NCI-H2227 treated with DMSO at 0.1 percent for 48 hours (cell line): ENCODE results near the gene RIPOR2.

Source experiments
- DNase-seq: peaks from one replicate; lab custom pipeline; 2025; lab: John Stamatoyannopoulos, UW

RIPOR2 gene

DNA sequence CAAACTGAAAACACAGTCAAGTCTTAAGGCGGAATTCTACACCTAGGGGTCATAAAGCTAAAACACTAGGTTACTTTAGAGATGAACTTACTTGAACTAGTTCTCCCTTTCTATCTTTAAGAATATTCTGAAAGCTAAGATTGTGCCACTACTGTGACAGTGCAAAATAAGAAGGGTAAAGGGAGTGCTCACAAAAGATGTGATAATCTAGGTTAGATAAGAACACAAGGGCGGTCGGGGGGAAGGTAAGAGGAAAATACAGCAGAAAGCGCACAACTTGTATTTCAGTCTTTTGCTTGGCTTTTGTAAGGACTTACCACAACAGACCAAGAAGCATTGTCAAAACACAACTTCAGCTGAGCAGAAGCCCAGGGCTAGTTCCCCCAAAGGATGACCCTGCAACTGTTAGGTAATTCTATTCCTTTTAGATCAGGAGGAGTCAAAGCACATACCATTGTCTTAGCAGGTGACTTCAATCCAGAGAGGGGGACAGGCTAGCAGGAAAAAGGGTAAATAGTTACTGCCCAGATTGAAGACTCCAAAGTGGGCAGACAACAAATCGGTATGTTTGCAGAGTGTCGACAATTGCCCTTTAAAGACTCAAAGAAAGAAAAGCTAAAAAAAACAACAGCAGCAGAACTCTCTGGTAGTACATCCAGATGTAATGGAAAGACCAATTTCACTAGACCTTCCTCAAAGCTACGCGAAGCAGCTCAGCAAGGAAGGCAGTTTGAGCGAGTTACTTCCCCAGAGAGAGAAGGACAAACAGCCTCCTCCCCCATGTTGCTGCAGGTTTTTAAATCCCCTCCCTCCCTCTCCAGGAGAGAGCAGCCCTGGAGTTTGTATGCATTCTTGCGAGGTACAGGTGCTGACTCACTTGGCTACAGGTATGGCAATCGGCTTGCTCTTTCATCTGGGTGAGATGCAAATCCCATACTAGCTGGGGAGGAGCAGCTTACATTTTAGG is 59.0 kb downstream of the RIPOR2 start:
- DNase-seq: no peak

DNA sequence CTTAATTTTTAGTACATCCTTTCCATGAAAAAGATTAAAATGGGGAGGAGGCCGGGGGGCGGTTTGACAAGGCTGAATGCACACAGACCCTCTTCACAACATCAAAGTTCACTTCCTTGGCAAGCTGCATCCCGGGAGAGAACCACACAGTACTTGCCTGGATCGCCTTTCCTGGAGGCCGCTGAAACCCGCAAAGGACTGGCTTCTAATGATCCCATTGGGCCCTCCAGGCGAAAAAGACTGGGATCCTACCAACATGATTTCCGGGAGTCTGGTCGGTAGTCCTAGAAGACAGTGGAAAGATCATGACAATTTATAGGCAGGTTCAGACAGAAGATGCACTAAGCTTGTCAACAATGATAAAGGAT is 60.2 kb downstream of the RIPOR2 start:
- no peak for DNase-seq

DNA sequence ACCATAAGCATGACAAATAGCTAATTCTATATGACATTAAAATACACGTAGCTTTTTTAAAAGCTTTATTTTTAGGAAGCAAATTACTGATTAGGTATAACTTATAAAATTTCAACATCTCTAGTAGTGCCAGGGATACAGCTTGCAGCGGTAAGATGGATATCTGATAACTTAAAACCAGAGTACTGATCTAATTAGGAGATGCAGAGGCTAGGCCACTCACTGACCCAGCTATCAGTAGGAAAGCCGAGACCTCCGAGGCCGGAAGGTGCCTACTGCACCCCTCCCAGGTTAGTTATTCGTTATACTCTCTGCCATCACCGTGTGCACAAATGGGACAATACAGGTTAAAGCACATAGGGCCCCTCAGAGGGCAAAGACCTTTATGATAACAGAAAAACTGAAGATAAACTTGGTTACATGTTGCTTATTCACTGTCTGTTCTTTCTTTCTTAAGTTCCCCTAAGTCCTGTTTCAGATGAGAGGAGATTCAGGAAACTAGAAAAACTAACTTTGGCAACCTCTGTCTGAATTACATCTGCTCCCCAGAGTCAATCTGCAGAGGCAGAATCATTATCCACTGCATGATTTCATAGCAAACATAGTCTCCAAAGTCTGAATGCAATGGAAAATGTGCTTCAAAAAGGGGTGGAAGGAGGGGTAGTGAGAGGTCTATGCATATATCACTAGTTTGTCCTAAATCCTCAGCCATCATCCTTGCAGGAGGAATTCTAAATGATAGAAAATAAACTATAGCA is 60.8 kb downstream of the RIPOR2 start:
- no peak for DNase-seq

GRCh38 chr6:24874128-24874527 is 61.6 kb downstream of the RIPOR2 start:
- DNase-seq: no peak

DNA sequence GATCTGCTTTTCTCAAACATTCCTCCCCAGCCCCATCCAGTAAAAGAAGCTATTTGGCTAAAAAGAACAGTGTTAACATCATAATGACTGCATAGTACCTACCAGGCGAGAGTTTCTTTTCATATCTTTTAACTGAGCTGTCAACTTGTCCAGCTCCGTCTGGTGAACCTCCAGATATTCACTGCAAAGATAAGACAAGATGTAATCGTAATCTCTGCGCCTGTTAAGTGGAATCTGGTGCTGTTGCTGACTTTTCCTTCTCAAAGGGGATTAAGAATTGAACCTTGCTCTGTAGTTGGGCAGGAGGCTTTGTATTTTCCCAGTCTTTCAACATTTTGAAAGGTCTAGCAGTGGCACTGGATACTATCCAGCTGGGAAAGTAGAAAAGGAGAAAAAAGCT is 63.0 kb downstream of the RIPOR2 start:
- DNase-seq: no peak

DNA sequence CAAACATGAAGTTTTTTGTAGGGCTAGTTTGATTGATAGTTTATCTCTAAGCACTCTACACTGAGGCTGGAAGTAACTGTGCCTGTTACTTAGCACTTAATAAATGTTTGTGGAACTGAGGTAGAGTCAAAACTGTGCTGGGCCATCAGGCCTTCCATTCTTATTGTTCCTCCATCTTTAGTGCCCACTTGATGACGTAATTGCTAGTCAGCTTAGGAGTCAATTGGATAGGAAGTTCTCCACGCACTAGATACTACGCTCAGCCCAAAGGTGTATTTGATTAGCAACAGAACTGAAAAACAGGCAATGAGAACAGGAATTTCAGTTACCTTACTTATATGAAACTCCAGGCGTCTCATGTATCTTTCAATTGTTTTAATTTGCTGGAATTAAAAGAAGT is 67.0 kb downstream of the RIPOR2 start:
- DNase-seq: no peak

DNA sequence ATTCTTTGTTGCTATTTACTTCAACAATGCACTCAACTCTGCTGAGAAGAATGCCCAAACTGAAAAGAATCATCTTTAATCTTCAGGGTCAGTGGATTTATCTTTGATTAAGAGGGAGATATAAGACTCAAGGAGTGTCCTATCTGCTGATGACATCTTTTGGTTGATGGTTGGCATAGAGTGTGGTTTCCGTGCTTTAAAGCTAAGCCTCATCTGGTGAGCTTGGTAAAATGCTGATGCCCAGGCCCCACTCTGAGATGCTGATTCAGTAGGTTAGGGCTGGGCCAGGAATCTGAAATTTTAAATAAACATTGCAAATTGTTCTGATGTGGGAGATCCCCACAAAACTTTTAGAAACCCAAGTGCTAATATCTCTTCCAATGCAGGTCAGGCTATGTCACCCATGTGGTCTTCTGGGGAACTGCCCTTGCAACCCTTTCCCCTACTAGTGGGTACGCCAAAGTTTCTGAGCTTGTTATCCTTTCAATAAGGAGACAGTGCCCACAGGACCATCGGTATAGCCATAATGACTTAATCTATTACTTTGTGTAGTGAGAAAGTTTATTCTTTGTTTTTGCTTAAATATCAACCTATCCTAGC is 68.6 kb downstream of the RIPOR2 start:
- no peak for DNase-seq

DNA sequence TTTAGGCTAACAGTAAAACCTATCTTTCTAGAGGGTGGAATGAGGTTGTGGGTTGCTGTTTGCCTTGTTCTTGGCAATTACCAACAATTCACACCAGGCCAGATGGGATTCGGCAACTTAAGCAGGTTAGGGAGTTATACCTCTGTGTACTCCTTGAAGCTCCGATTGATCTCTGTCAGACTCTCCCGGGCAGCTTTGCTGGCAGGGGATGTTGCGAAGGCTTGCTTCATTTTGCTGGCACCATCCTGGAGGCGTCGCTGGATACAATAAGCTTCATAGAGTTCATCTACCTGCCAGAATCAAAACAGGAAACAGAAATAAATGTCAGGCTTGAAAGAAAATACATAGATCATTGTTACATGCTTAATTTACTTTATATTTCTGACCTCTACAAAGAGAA is 70.6 kb downstream of the RIPOR2 start:
- no peak for DNase-seq

DNA sequence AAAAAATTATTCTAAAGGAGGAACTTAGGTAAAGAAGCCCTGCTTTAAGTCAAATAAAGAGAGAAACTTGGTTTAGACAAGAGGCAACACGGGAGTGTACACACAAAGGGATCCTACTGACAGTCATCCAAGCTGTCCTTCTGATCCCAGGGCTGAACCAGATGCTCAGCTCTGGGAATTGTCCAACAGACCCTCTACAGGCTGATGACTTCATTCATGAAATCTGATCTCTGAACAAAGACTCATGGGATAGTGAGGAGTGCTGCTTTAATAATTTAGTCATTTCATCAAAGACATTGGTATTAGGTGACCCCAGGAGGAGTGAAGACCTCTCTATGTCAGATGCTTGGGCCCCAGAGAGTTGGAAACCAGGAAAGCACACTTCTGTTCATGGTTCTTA is 71.4 kb downstream of the RIPOR2 start:
- DNase-seq: no peak

GRCh38 chr6:24861934-24862333 is 73.8 kb downstream of the RIPOR2 start:
- no peak for DNase-seq

GRCh38 chr6:24859608-24860200 is 76.1 kb downstream of the RIPOR2 start:
- DNase-seq: peak; percentile 94

DNA sequence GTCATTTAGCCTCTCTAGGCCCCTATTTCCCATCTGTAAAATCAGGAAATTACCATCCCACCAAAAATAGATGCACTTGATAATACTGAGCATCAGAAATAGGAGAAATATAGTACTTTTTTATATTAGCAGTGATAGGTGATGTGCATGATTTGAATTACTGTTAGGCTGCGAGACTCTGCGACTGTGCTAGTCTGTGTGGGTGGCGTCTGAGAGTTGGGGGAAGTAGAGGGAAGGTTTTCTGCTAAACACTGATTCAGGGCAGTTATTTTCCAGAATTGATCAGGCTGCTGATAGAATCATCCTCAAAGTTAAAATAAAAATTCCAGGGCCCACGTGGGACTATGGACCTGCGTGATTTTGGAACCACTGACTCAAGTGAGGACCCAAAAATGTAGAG is 76.6 kb downstream of the RIPOR2 start:
- DNase-seq: no peak

DNA sequence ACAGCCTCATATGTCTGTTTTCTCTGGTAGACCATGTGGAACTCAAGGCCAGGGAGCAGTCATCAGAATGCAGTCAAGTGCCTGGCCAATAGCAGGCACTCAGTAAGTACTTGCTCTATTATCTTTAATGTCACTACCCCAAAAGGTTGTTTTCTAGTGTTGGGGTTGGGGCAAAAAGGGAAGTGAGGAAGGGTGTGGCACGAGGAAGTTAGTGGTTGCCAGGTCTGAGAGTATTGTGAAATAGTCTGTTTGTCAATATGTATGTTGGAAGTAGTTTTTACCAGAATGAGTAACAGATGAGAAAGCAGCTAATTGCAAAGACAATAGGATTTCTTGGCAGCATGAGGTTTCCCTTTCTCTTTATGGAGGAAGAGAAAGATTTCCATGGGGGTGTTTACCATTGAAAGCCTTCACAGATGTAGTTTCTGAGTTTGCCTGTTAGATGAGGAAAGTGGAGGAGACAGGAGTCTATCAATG is 77.5 kb downstream of the RIPOR2 start:
- DNase-seq: no peak

- DNase-seq: no peak
These were observed 78.7 kb downstream of the RIPOR2 start for GRCh38 chr6:24856901-24857670.

GRCh38 chr6:24856246-24856599 is 79.5 kb downstream of the RIPOR2 start:
- no peak for DNase-seq

DNA sequence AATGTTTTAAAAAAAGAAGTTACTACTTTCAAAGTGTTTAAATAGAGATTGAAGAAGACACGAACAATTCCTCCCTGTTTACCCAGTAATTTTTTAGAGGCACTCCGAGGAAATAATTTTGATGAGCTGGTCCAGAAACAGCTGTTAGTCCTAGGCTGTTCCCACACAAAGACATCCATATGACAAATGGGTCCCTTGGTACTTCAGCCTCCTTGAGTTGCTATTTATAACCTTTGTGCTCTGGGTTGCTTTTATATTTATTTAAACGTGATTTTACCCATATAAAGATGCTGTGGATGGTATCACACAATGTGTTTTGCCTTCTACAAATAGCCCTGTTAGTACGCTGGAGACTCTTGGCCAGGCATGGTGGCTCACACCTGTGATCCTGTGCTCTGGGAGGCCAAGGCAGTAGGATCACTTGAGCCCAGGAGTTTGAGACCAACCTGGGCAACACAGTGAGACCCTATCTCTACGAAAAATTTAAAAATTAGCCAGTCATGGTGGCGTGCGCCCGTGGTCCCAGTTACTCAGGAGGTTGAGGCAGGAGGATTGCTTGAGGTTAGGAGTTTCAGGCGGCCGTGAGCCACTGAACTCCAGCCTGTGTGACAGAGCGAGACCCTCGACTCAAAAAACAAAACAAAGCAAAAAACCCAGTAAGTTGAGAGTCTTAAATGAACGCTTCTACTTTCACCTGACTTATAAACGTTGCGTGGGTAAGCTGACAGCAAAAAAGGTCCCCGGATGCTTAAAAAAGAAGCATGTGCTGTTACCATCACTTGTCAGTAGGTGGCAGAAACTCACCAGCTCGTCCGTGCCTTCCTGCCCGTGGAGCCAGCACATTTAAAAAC is 80.1 kb downstream of the RIPOR2 start:
- peak; percentile 78 for DNase-seq

GRCh38 chr6:24854077-24854666 is 81.6 kb downstream of the RIPOR2 start:
- no peak for DNase-seq

GRCh38 chr6:24851086-24851485 is 84.7 kb downstream of the RIPOR2 start:
- no peak for DNase-seq

DNA sequence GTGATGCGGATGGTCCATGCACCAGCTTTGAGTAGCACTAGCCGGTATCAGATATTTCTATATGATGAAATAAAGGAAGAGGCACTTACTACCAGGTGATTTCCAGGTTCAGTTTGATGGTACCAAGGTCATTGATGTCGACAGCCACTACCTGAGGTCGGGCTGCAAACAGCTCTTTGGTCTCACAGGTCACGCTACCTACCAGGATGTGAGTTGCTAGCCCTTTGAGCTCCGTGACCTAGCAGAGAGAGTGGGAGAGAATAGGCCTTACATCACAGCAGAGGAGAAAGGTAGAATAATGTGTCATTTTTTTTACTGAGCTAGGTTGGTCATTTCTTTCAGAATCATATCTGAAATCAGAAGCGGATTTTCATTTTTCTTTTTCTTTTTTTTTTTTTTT is 86.0 kb downstream of the RIPOR2 start:
- DNase-seq: no peak

DNA sequence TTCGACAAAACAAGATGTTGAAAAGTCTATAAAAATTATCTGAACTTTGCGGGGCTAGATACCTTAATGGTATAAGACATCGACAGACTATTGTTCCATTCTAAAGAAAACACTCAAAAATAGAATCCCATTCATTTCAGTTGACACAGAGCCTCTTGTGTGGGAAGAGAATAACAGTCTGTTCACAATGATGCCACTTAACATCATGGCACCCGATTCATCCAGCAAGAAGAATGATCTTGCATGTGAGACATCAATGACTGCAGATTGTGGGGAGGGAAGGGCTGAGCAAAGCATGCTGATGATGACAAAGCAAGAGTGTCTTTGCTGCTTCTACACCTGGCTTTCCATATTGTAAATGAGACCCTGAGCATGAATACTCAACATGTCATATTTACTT is 87.3 kb downstream of the RIPOR2 start:
- DNase-seq: peak; percentile 32
